ENCODE measurements around the gene JUNB. TPM values are rescaled to one million over a fixed set of nuclear protein-coding genes. Genes with fewer than 3 reads are reported as not detected.

The JUNB gene
- total and polyA plus RNA-seq, 2 of the 4 experiments (the other 2 are of a cell fraction) = 20.8 to 109 TPM

DNA sequence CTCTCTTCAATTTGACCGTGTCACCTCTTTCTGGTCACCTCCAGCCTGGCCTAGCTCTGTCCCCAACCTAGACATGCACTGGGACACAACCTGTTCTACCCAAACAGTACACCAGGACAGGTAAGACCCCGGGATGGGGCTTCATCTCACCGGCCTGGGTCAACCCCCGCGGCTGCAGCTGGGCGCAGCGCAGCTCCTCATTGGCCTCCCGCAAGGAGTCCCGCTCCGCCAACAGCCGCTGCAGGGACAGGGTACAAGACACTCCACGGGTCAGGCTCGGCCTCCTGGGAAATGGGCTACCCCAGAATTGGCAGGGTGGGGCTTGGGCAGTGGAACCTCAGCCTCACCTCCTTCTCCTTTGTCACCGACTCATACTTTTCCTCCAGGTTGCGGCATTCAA lies 23.6 kb upstream of the JUNB start:
- Histone ChIP-seq H3K79me1 (ENCODE audit: low read depth in 1 of 2, low read length in 2 of 2) (no peaks in the 10 kb centered on the region), H2AK5ac (ENCODE audit: low read depth, low read length) (no peak overlapping the region), H2BK120ac (ENCODE audit: low read depth, low read length) (no peak overlapping the region), H3K9ac (ENCODE audit: low read depth, low read length) (no peak overlapping the region), H4K8ac (ENCODE audit: low read depth in 2 of 2, low read length in 2 of 2) (no peak overlapping the region), H3K23ac (ENCODE audit: low read depth, low read length) (no peak overlapping the region), H2BK5ac (ENCODE audit: low read depth, low read length, poor library complexity, severe bottlenecking) (no peak overlapping the region), H3K56ac (ENCODE audit: extremely low read depth, insufficient read depth, low read length) (no peak overlapping the region), H3K18ac (ENCODE audit: low read depth, low read length) (no peak overlapping the region), H3K4ac (ENCODE audit: low read depth, low read length) (no peak overlapping the region), H3K4me2 (ENCODE audit: low read depth, low read length) (no peak overlapping the region), H3K14ac (replicated peaks; ENCODE audit: low read depth, low read length) (no peak overlapping the region), H2AFZ (replicated peaks; ENCODE audit: low read length, poor library complexity) (no peak overlapping the region), H3K27ac (ENCODE audit: insufficient read depth, low read length) (no peak overlapping the region), H4K20me1 (ENCODE audit: insufficient read depth, low read length) (peaks cover 5% of the 10 kb centered on the region; the same call in 1 of the 2 replicates), H3K27me3 (ENCODE audit: control insufficient read depth, insufficient read depth, low read length) (no peaks in the 10 kb centered on the region), H3K4me3 (ENCODE audit: insufficient read depth, low read depth, low read length) (no peak overlapping the region), H2BK15ac (ENCODE audit: low read depth, low read length) (no peak overlapping the region), H3K36me3 (ENCODE audit: control insufficient read depth, insufficient read depth, low read length) (peaks cover 9% of the 10 kb centered on the region), H3K9me1 (ENCODE audit: insufficient read depth, low read length) (no peaks in the 10 kb centered on the region), H4K91ac (ENCODE audit: insufficient read depth, low read depth, low read length) (no peak overlapping the region), H3K9me3 (ENCODE audit: control insufficient read depth, insufficient read depth, low read length) (no peaks in the 10 kb centered on the region), H2AK9ac (replicated peaks; ENCODE audit: low read depth, low read length, poor library complexity) (no peak overlapping the region), H3K4me1 (ENCODE audit: control insufficient read depth, insufficient read depth, low read length) (no peaks in the 10 kb centered on the region), H4K5ac (ENCODE audit: low read depth, low read length) (no peak overlapping the region), H2BK20ac (ENCODE audit: low read depth, low read length) (no peak overlapping the region)
- in situ Hi-C loops (cut with MboI; ENCODE audit: low sequenced_read_pairs) (loop anchor here (5.0 kb wide), 1 partner anchor 35 kb away; the partner anchor contains the start of genes PRDX2 and THSD8), dilution Hi-C loops (cut with HindIII; ENCODE audit: low sequenced_read_pairs, unreplicated experiment) (no loop called here), intact Hi-C loops (cut with micrococcal nuclease) (loop anchor here (2.0 kb wide), 1 partner anchor 79 kb away; no protein-coding TSS in a partner anchor)
- CTCF ChIA-PET = interaction anchor here (1.6 to 2.5 kb wide), 2 partner anchors 10 to 79 kb away, joined by 3 to 35 read pairs; no protein-coding TSS in a partner anchor
- no peak for TF ChIP-seq CHD1 (IDR thresholded peaks at IDR 0.05; ENCODE audit: low read depth, low read length)
- no peak for TF ChIP-seq RCOR1 (IDR thresholded peaks at IDR 0.05; ENCODE audit: insufficient replicate concordance, low read length)
- TF ChIP-seq MAZ (IDR thresholded peaks at IDR 0.05; ENCODE audit: borderline replicate concordance, low read depth, low read length) = no peak
- no peak for TF ChIP-seq MAFK (IDR thresholded peaks at IDR 0.05; ENCODE audit: low read depth, low read length)
- TF ChIP-seq POLR2A (IDR thresholded peaks at IDR 0.05; ENCODE audit: low read depth, low read length) = no peak
- TF ChIP-seq, protein P1, sequence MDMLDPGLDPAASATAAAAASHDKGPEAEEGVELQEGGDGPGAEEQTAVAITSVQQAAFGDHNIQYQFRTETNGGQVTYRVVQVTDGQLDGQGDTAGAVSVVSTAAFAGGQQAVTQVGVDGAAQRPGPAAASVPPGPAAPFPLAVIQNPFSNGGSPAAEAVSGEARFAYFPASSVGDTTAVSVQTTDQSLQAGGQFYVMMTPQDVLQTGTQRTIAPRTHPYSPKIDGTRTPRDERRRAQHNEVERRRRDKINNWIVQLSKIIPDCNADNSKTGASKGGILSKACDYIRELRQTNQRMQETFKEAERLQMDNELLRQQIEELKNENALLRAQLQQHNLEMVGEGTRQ (IDR thresholded peaks at IDR 0.05; ENCODE audit: low read depth, low read length) = no peak
- TF ChIP-seq RFX5 (IDR thresholded peaks at IDR 0.05; ENCODE audit: low read depth, low read length) = no peak
- no peak for TF ChIP-seq BHLHE40 (IDR thresholded peaks at IDR 0.05; ENCODE audit: low read depth, low read length)
- TF ChIP-seq RAD21 (IDR thresholded peaks at IDR 0.05; ENCODE audit: low read length) = no peak
- TF ChIP-seq, protein P2, sequence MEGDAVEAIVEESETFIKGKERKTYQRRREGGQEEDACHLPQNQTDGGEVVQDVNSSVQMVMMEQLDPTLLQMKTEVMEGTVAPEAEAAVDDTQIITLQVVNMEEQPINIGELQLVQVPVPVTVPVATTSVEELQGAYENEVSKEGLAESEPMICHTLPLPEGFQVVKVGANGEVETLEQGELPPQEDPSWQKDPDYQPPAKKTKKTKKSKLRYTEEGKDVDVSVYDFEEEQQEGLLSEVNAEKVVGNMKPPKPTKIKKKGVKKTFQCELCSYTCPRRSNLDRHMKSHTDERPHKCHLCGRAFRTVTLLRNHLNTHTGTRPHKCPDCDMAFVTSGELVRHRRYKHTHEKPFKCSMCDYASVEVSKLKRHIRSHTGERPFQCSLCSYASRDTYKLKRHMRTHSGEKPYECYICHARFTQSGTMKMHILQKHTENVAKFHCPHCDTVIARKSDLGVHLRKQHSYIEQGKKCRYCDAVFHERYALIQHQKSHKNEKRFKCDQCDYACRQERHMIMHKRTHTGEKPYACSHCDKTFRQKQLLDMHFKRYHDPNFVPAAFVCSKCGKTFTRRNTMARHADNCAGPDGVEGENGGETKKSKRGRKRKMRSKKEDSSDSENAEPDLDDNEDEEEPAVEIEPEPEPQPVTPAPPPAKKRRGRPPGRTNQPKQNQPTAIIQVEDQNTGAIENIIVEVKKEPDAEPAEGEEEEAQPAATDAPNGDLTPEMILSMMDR (conservative IDR thresholded peaks at IDR 0.05; ENCODE audit: low read depth, low read length) = no peak
- TF ChIP-seq NFE2L2 (IDR thresholded peaks at IDR 0.05; ENCODE audit: low read depth, low read length) = no peak
- no peak for TF ChIP-seq MXI1 (IDR thresholded peaks at IDR 0.05; ENCODE audit: borderline replicate concordance, low read depth, low read length)
- ATAC-seq (ENCODE audit: low read depth) (no peak), DNase-seq (no peak)
- POLR2A ChIA-PET (ENCODE audit: unreplicated experiment) = no interaction called here
- no TSS peak for BruUV-seq (replicated peaks)
- 95% methylated on average over 4 of the region's 15 CpGs; no CpG with 5 or more reads in 1 of the 2 experiments for WGBS, 2 experiments (ENCODE audit: extremely low coverage in 2 of 2, insufficient read length in 1 of 2)

All from IMR-90 (cell line).